Measurements from ENCODE around the gene FAM53B.
A peak's percentile ranks its signal among the peaks of the same experiment; 100 is the strongest.

Gene FAM53B

GRCh38 chr10:124599588-124600050, 144.6 kb downstream of the FAM53B start:
- DNase-seq (ENCODE audit: low spot score) = no peak
- Histone ChIP-seq H3K4me2 (ENCODE audit: insufficient read depth, low read length, poor library complexity, severe bottlenecking) (no peak overlapping the region), H2BK15ac (ENCODE audit: low read length) (peak overlapping the region; percentile 44), H3K18ac (ENCODE audit: low read length) (peak overlapping the region; percentile 61), H4K91ac (ENCODE audit: low read depth, low read length, poor library complexity) (no peak overlapping the region), H3K27me3 (ENCODE audit: control insufficient read depth in 3 of 3, insufficient read depth in 3 of 3, low read depth in 1 of 3, low read length in 3 of 3) (no peaks in the 10 kb centered on the region), H2AK5ac (ENCODE audit: low read depth, low read length) (no peak overlapping the region), H3K14ac (ENCODE audit: low read length) (no peak overlapping the region), H2BK5ac (ENCODE audit: low read length) (peak overlapping the region; percentile 45), H3K4me1 (ENCODE audit: control insufficient read depth in 2 of 2, insufficient read depth in 1 of 2, low read depth in 1 of 2, low read length in 2 of 2) (peaks cover 3 to 6% of the 10 kb centered on the region in 2 donors), H2BK12ac (ENCODE audit: low read length) (no peak overlapping the region), H3K4ac (ENCODE audit: low read length) (no peak overlapping the region), H3K4me3 (ENCODE audit: low read length in 2 of 2) (no peak overlapping the region), H2AFZ (ENCODE audit: low read length) (no peak overlapping the region), H3K23ac (ENCODE audit: low read depth, low read length, poor library complexity) (peak overlapping the region; percentile 3), H3K27ac (replicated peaks; ENCODE audit: low read length) (no peak overlapping the region), H3K79me1 (ENCODE audit: low read depth, low read length) (peaks cover 4% of the 10 kb centered on the region), H3K9me3 (replicated peaks in 1 of 2; ENCODE audit: control insufficient read depth in 2 of 2, insufficient read depth in 1 of 2, low read depth in 1 of 2, low read length in 2 of 2) (no peaks in the 10 kb centered on the region), H3K9ac (ENCODE audit: low read depth, low read length, poor library complexity) (peak overlapping the region; percentile 51), H2BK120ac (ENCODE audit: low read depth, low read length) (no peak overlapping the region), H4K8ac (ENCODE audit: low read depth, low read length) (no peak overlapping the region), H3K36me3 (replicated peaks in 1 of 2; ENCODE audit: control insufficient read depth in 2 of 2, insufficient read depth in 2 of 2, low read length in 2 of 2) (no peaks in the 10 kb centered on the region)
- WGBS, 2 donors (ENCODE audit: extremely low coverage in 2 of 2, insufficient read length in 2 of 2, insufficient replicate concordance in 1 of 2) = no CpG with 5 or more reads among the region's 7 CpGs

GRCh38 chr10:124598773-124599587, 145.2 kb downstream of the FAM53B start:
- Histone ChIP-seq H4K8ac (ENCODE audit: low read depth, low read length) (no peak overlapping the region), H2BK12ac (ENCODE audit: low read length) (no peak overlapping the region), H3K4me2 (ENCODE audit: insufficient read depth, low read length, poor library complexity, severe bottlenecking) (no peak overlapping the region), H3K4ac (ENCODE audit: low read length) (no peak overlapping the region), H2AFZ (ENCODE audit: low read length) (no peak overlapping the region), H2BK120ac (ENCODE audit: low read depth, low read length) (no peak overlapping the region), H3K9ac (ENCODE audit: low read depth, low read length, poor library complexity) (peak overlapping the region; percentile 51), H3K14ac (ENCODE audit: low read length) (peak overlapping the region; percentile 76), H3K18ac (ENCODE audit: low read length) (peak overlapping the region; percentile 61), H2AK5ac (ENCODE audit: low read depth, low read length) (peak overlapping the region; percentile 86), H3K23ac (ENCODE audit: low read depth, low read length, poor library complexity) (peak overlapping the region; percentile 35), H3K9me3 (replicated peaks in 1 of 2; ENCODE audit: control insufficient read depth in 2 of 2, insufficient read depth in 1 of 2, low read depth in 1 of 2, low read length in 2 of 2) (no peaks in the 10 kb centered on the region), H3K79me1 (ENCODE audit: low read depth, low read length) (peaks cover 2% of the 10 kb centered on the region), H3K36me3 (replicated peaks in 1 of 2; ENCODE audit: control insufficient read depth in 2 of 2, insufficient read depth in 2 of 2, low read length in 2 of 2) (no peaks in the 10 kb centered on the region), H3K27me3 (ENCODE audit: control insufficient read depth in 3 of 3, insufficient read depth in 3 of 3, low read depth in 1 of 3, low read length in 3 of 3) (no peaks in the 10 kb centered on the region), H3K4me1 (ENCODE audit: control insufficient read depth in 2 of 2, insufficient read depth in 1 of 2, low read depth in 1 of 2, low read length in 2 of 2) (peaks cover 3 to 5% of the 10 kb centered on the region in 2 donors), H4K91ac (ENCODE audit: low read depth, low read length, poor library complexity) (no peak overlapping the region), H2BK5ac (ENCODE audit: low read length) (peak overlapping the region; percentile 45), H2BK15ac (ENCODE audit: low read length) (no peak overlapping the region), H3K27ac (replicated peaks; ENCODE audit: low read length) (no peak overlapping the region), H3K4me3 (ENCODE audit: low read length in 2 of 2) (peak overlapping the region in 1 of 2 donors; percentile 57)
- DNase-seq (ENCODE audit: low spot score) = no peak
- WGBS, 2 donors (ENCODE audit: extremely low coverage in 2 of 2, insufficient read length in 2 of 2, insufficient replicate concordance in 1 of 2) = no CpG with 5 or more reads among the region's 13 CpGs

GRCh38 chr10:124598196-124598595, 146.0 kb downstream of the FAM53B start:
- no peaks in the 10 kb centered on the region for H3K36me3 ChIP-seq (replicated peaks in 1 of 2; ENCODE audit: control insufficient read depth in 2 of 2, insufficient read depth in 2 of 2, low read length in 2 of 2)
- no CpG with 5 or more reads among the region's 6 CpGs for WGBS, 2 donors (ENCODE audit: extremely low coverage in 2 of 2, insufficient read length in 2 of 2, insufficient replicate concordance in 1 of 2)
- H3K4ac ChIP-seq (ENCODE audit: low read length) = no peak overlapping the region
- H2BK15ac ChIP-seq (ENCODE audit: low read length) = no peak overlapping the region
- H3K4me3 ChIP-seq (ENCODE audit: low read length in 2 of 2) = no peak overlapping the region
- H3K9me3 ChIP-seq (replicated peaks in 1 of 2; ENCODE audit: control insufficient read depth in 2 of 2, insufficient read depth in 1 of 2, low read depth in 1 of 2, low read length in 2 of 2) = no peaks in the 10 kb centered on the region
- H4K91ac ChIP-seq (ENCODE audit: low read depth, low read length, poor library complexity) = no peak overlapping the region
- H2BK12ac ChIP-seq (ENCODE audit: low read length) = peak overlapping the region; percentile 53
- peaks cover 2% of the 10 kb centered on the region for H3K79me1 ChIP-seq (ENCODE audit: low read depth, low read length)
- H2AFZ ChIP-seq (ENCODE audit: low read length) = no peak overlapping the region
- no peak overlapping the region for H3K9ac ChIP-seq (ENCODE audit: low read depth, low read length, poor library complexity)
- H3K4me2 ChIP-seq (ENCODE audit: insufficient read depth, low read length, poor library complexity, severe bottlenecking) = no peak overlapping the region
- DNase-seq (ENCODE audit: low spot score) = no peak
- peak overlapping the region; percentile 74 for H3K18ac ChIP-seq (ENCODE audit: low read length)
- peaks cover 3% of the 10 kb centered on the region in 2 donors for H3K4me1 ChIP-seq (ENCODE audit: control insufficient read depth in 2 of 2, insufficient read depth in 1 of 2, low read depth in 1 of 2, low read length in 2 of 2)
- H2BK5ac ChIP-seq (ENCODE audit: low read length) = peak overlapping the region; percentile 48
- peak overlapping the region; percentile 86 for H2AK5ac ChIP-seq (ENCODE audit: low read depth, low read length)
- no peak overlapping the region for H4K8ac ChIP-seq (ENCODE audit: low read depth, low read length)
- H3K27ac ChIP-seq (replicated peaks; ENCODE audit: low read length) = no peak overlapping the region
- H3K14ac ChIP-seq (ENCODE audit: low read length) = peak overlapping the region; percentile 47
- H3K23ac ChIP-seq (ENCODE audit: low read depth, low read length, poor library complexity) = peak overlapping the region; percentile 35
- no peak overlapping the region for H2BK120ac ChIP-seq (ENCODE audit: low read depth, low read length)
- H3K27me3 ChIP-seq (ENCODE audit: control insufficient read depth in 3 of 3, insufficient read depth in 3 of 3, low read depth in 1 of 3, low read length in 3 of 3) = no peaks in the 10 kb centered on the region

GRCh38 chr10:124597846-124598165, 146.4 kb downstream of the FAM53B start:
- peak overlapping the region; percentile 74 for H3K18ac ChIP-seq (ENCODE audit: low read length)
- H3K27ac ChIP-seq (replicated peaks; ENCODE audit: low read length) = no peak overlapping the region
- H3K27me3 ChIP-seq (ENCODE audit: control insufficient read depth in 3 of 3, insufficient read depth in 3 of 3, low read depth in 1 of 3, low read length in 3 of 3) = no peaks in the 10 kb centered on the region
- H3K4ac ChIP-seq (ENCODE audit: low read length) = no peak overlapping the region
- H3K9me3 ChIP-seq (replicated peaks in 1 of 2; ENCODE audit: control insufficient read depth in 2 of 2, insufficient read depth in 1 of 2, low read depth in 1 of 2, low read length in 2 of 2) = no peaks in the 10 kb centered on the region
- WGBS, 2 donors (ENCODE audit: extremely low coverage in 2 of 2, insufficient read length in 2 of 2, insufficient replicate concordance in 1 of 2) = no CpG with 5 or more reads among the region's 10 CpGs
- no peak overlapping the region for H2BK120ac ChIP-seq (ENCODE audit: low read depth, low read length)
- no peak overlapping the region for H2BK15ac ChIP-seq (ENCODE audit: low read length)
- no peak overlapping the region for H3K23ac ChIP-seq (ENCODE audit: low read depth, low read length, poor library complexity)
- H2AK5ac ChIP-seq (ENCODE audit: low read depth, low read length) = peak overlapping the region; percentile 74
- DNase-seq (ENCODE audit: low spot score) = no peak
- H3K36me3 ChIP-seq (replicated peaks in 1 of 2; ENCODE audit: control insufficient read depth in 2 of 2, insufficient read depth in 2 of 2, low read length in 2 of 2) = no peaks in the 10 kb centered on the region
- H2AFZ ChIP-seq (ENCODE audit: low read length) = no peak overlapping the region
- no peak overlapping the region for H3K9ac ChIP-seq (ENCODE audit: low read depth, low read length, poor library complexity)
- H4K8ac ChIP-seq (ENCODE audit: low read depth, low read length) = peak overlapping the region; percentile 10
- no peak overlapping the region for H3K4me2 ChIP-seq (ENCODE audit: insufficient read depth, low read length, poor library complexity, severe bottlenecking)
- peak overlapping the region; percentile 47 for H3K14ac ChIP-seq (ENCODE audit: low read length)
- H3K4me3 ChIP-seq (ENCODE audit: low read length in 2 of 2) = no peak overlapping the region
- peaks cover 2% of the 10 kb centered on the region for H3K79me1 ChIP-seq (ENCODE audit: low read depth, low read length)
- peak overlapping the region; percentile 53 for H2BK12ac ChIP-seq (ENCODE audit: low read length)
- H3K4me1 ChIP-seq (ENCODE audit: control insufficient read depth in 2 of 2, insufficient read depth in 1 of 2, low read depth in 1 of 2, low read length in 2 of 2) = peaks cover 0 to 3% of the 10 kb centered on the region in 2 donors
- peak overlapping the region; percentile 48 for H2BK5ac ChIP-seq (ENCODE audit: low read length)
- no peak overlapping the region for H4K91ac ChIP-seq (ENCODE audit: low read depth, low read length, poor library complexity)

Measured in neuronal stem cell (in vitro differentiated cells).